IMR-90 (cell line): ENCODE results near the gene KRT71. TPM values are rescaled to one million over a fixed set of nuclear protein-coding genes. Genes with fewer than 3 reads are reported as not detected.

Experiments used
- ATAC-seq: fragments of 200-7000 bp; cut with Tn5 transposase; 2 replicates; pipeline ENCODE4 v1.9.1; 2020; ENCODE audit warnings: low read depth, mild to moderate bottlenecking, moderate library complexity
- BruUV-seq: library from RNA; stranded (reverse); fragments of 400-500 nt; replicated peaks from 2 replicates; lab custom pipeline; 2021; lab: Mats Ljungman, UMichigan
- CTCF ChIA-PET: fragments of 300-600 bp; formaldehyde crosslinking; extraction: SDS; loops from one replicate; lab custom pipeline; 2021; ENCODE audit warnings: antibody characterized with exemption; lab: Yijun Ruan, JAX
- POLR2A ChIA-PET: fragments of 300-600 bp; sonication (Branson Sonifier 250); formaldehyde crosslinking; loops from one replicate; lab custom pipeline; 2022; ENCODE audit warnings: antibody characterized with exemption; ENCODE audit not compliant: unreplicated experiment; lab: Charles Lee
- DNase-seq: peaks from one replicate; pipeline ENCODE4 v3.0.0; 2013
- H2AFZ ChIP-seq: replicated peaks from 2 replicates; pipeline ENCODE3; 2013; ENCODE audit warnings: low read length, mild to moderate bottlenecking; ENCODE audit not compliant: poor library complexity
- H2AK5ac ChIP-seq: 2 replicates; pipeline ENCODE4 v1.6.1; 2013; ENCODE audit warnings: low read depth, low read length, inconsistent platforms
- H2AK9ac ChIP-seq: replicated peaks from 2 replicates; pipeline ENCODE3; 2013; ENCODE audit warnings: mild to moderate bottlenecking, low read depth, low read length, moderate library complexity; ENCODE audit not compliant: poor library complexity
- H2BK120ac ChIP-seq: 2 replicates; pipeline ENCODE4 v1.6.1; 2013; ENCODE audit warnings: low read depth, low read length, inconsistent platforms
- H2BK15ac ChIP-seq: 3 replicates; pipeline ENCODE4 v1.6.1; 2013; ENCODE audit warnings: low read depth, low read length, inconsistent platforms
- H2BK20ac ChIP-seq: 2 replicates; pipeline ENCODE4 v1.6.1; 2013; ENCODE audit warnings: low read depth, mild to moderate bottlenecking, inconsistent platforms, low read length, moderate library complexity
- H2BK5ac ChIP-seq: 2 replicates; pipeline ENCODE4 v1.6.1; 2013; ENCODE audit warnings: mild to moderate bottlenecking, low read depth, low read length, inconsistent platforms; ENCODE audit not compliant: poor library complexity, severe bottlenecking
- H3K14ac ChIP-seq: replicated peaks from 2 replicates; pipeline ENCODE4 v1.6.1; 2013; ENCODE audit warnings: low read depth, low read length, inconsistent platforms
- H3K18ac ChIP-seq: 2 replicates; pipeline ENCODE4 v1.6.1; 2013; ENCODE audit warnings: low read depth, low read length, control low read depth
- H3K23ac ChIP-seq: 2 replicates; pipeline ENCODE4 v1.6.1; 2013; ENCODE audit warnings: low read depth, low read length, inconsistent platforms
- H3K27ac ChIP-seq: 2 replicates; pipeline ENCODE4 v1.5.1; 2013; ENCODE audit warnings: mild to moderate bottlenecking, control low read depth, low read length; ENCODE audit not compliant: insufficient read depth
- H3K27me3 ChIP-seq: 2 replicates; pipeline ENCODE4 v1.6.1; 2013; ENCODE audit warnings: low read length; ENCODE audit not compliant: control insufficient read depth, insufficient read depth
- H3K36me3 ChIP-seq: 2 replicates; pipeline ENCODE4 v1.6.1; 2013; ENCODE audit warnings: low read length, mixed read lengths; ENCODE audit not compliant: control insufficient read depth, insufficient read depth
- H3K4ac ChIP-seq: 2 replicates; pipeline ENCODE4 v1.6.1; 2013; ENCODE audit warnings: low read depth, low read length, inconsistent platforms
- H3K4me1 ChIP-seq: 2 replicates; pipeline ENCODE4 v1.6.1; 2013; ENCODE audit warnings: low read length, mixed read lengths; ENCODE audit not compliant: control insufficient read depth, insufficient read depth
- H3K4me2 ChIP-seq: 2 replicates; pipeline ENCODE4 v1.6.1; 2013; ENCODE audit warnings: low read depth, mild to moderate bottlenecking, control low read depth, low read length, moderate library complexity
- H3K4me3 ChIP-seq: 2 replicates; pipeline ENCODE4 v1.5.1; 2013; ENCODE audit warnings: low read depth, mild to moderate bottlenecking, control low read depth, low read length, moderate library complexity; ENCODE audit not compliant: insufficient read depth
- H3K56ac ChIP-seq: 2 replicates; pipeline ENCODE4 v1.6.1; 2013; ENCODE audit warnings: low read length, inconsistent platforms; ENCODE audit not compliant: insufficient read depth; ENCODE audit errors: extremely low read depth
- H3K79me1 ChIP-seq, 2 experiments: 2 replicates each; pipeline ENCODE4 v1.6.1; 2013; ENCODE audit warnings: low read length in 2 of 2, inconsistent platforms in 1 of 2, low read depth in 1 of 2
- H3K9ac ChIP-seq: 2 replicates; pipeline ENCODE4 v1.6.1; 2013; ENCODE audit warnings: low read depth, low read length, control low read depth
- H3K9me1 ChIP-seq: 2 replicates; pipeline ENCODE4 v1.6.1; 2013; ENCODE audit warnings: low read length, inconsistent platforms; ENCODE audit not compliant: insufficient read depth
- H3K9me3 ChIP-seq: 2 replicates; pipeline ENCODE4 v1.6.1; 2013; ENCODE audit warnings: low read length; ENCODE audit not compliant: control insufficient read depth, insufficient read depth
- H4K20me1 ChIP-seq: 2 replicates; pipeline ENCODE4 v1.6.1; 2013; ENCODE audit warnings: low read length, inconsistent platforms; ENCODE audit not compliant: insufficient read depth
- H4K5ac ChIP-seq: 2 replicates; pipeline ENCODE4 v1.6.1; 2013; ENCODE audit warnings: mild to moderate bottlenecking, low read depth, low read length, control low read depth
- H4K8ac ChIP-seq, 2 experiments: 2 replicates each; pipeline ENCODE4 v1.6.1; 2013; ENCODE audit warnings: low read depth in 2 of 2, low read length in 2 of 2, control low read depth in 1 of 2, inconsistent platforms in 1 of 2
- H4K91ac ChIP-seq: 2 replicates; pipeline ENCODE4 v1.6.1; 2013; ENCODE audit warnings: low read depth, low read length, inconsistent platforms; ENCODE audit not compliant: insufficient read depth
- BHLHE40 ChIP-seq: fragments of 150-350 bp; IDR thresholded peaks from 2 replicates; pipeline ENCODE4 v1.6.1; 2016; ENCODE audit warnings: mild to moderate bottlenecking, low read depth, low read length
- CEBPB ChIP-seq: IDR thresholded peaks from 2 replicates; pipeline ENCODE4 v1.6.1; 2012; ENCODE audit warnings: low read depth, low read length, improper control_type of control experiment
- CHD1 ChIP-seq: IDR thresholded peaks from 2 replicates; pipeline ENCODE4 v1.6.1; 2012; ENCODE audit warnings: low read depth, low read length, improper control_type of control experiment
- FOS ChIP-seq: fragments of 150-350 bp; IDR thresholded peaks from 2 replicates; pipeline ENCODE4 v1.6.1; 2016; ENCODE audit warnings: low read depth, low read length
- MAFK ChIP-seq: IDR thresholded peaks from 2 replicates; pipeline ENCODE4 v1.6.1; 2012; ENCODE audit warnings: low read depth, low read length, improper control_type of control experiment
- MAZ ChIP-seq: IDR thresholded peaks from 2 replicates; pipeline ENCODE4 v1.6.1; 2012; ENCODE audit warnings: low read depth, mild to moderate bottlenecking, low read length, improper control_type of control experiment, moderate library complexity, borderline replicate concordance
- MXI1 ChIP-seq: IDR thresholded peaks from 2 replicates; pipeline ENCODE4 v1.6.1; 2012; ENCODE audit warnings: low read depth, mild to moderate bottlenecking, low read length, moderate library complexity, borderline replicate concordance
- NFE2L2 ChIP-seq: fragments of 150-350 bp; IDR thresholded peaks from 2 replicates; pipeline ENCODE4 v1.6.1; 2016; ENCODE audit warnings: low read depth, mild to moderate bottlenecking, low read length
- POLR2A ChIP-seq: IDR thresholded peaks from 2 replicates; pipeline ENCODE4 v1.6.1; 2012; ENCODE audit warnings: mild to moderate bottlenecking, low read depth, low read length
- RAD21 ChIP-seq: IDR thresholded peaks from 2 replicates; pipeline ENCODE4 v1.6.1; 2012; ENCODE audit warnings: low read length, improper control_type of control experiment
- RCOR1 ChIP-seq: IDR thresholded peaks from 2 replicates; pipeline ENCODE4 v1.6.1; 2012; ENCODE audit warnings: mild to moderate bottlenecking, low read length, improper control_type of control experiment; ENCODE audit not compliant: insufficient replicate concordance
- RFX5 ChIP-seq: IDR thresholded peaks from 2 replicates; pipeline ENCODE4 v1.8.0; 2012; ENCODE audit warnings: low read depth, mild to moderate bottlenecking, low read length, moderate library complexity
- SMC3 ChIP-seq: fragments of 150-350 bp; IDR thresholded peaks from 2 replicates; pipeline ENCODE4 v1.6.1; 2016; ENCODE audit warnings: low read depth, mild to moderate bottlenecking, antibody characterized with exemption, low read length, moderate library complexity
- WGBS, 2 experiments: methylation state at CpG; one replicate each; pipeline versions ENCODE4 v1.1.5 to v1.1.7; 2013; ENCODE audit warnings: missing lambda C conversion rate in 2 of 2; ENCODE audit not compliant: insufficient read length in 1 of 2; ENCODE audit errors: extremely low coverage in 2 of 2; 5-methylcytosine and 5-hydroxymethylcytosine counted together
- dilution Hi-C: fragments of 300-500 bp; cut with HindIII; formaldehyde crosslinking; loops from one replicate; pipeline ENCODE4 v1.14.3; 2018; ENCODE audit warnings: low sequenced_read_pairs; ENCODE audit not compliant: unreplicated experiment
- in situ Hi-C: fragments of 300-500 bp; cut with MboI; formaldehyde crosslinking; loops from 3 replicates; pipeline ENCODE4 v1.14.3; 2019; ENCODE audit warnings: low sequenced_read_pairs, inconsistent platforms, mixed read lengths
- intact Hi-C: fragments of 100-400 bp; cut with micrococcal nuclease; formaldehyde crosslinking; loops from 2 replicates; pipeline ENCODE4 v1.10.0; 2022
- polyA plus RNA-seq, 3 experiments: library from polyadenylated mRNA; depleted of rRNA; stranded (reverse); fragments of >200 nt; gene quantifications; 2 replicates each; pipeline ENCODE4 v1.2.3, GENCODE V29; 2012; ENCODE audit warnings: low replicate concordance in 1 of 3
- total RNA-seq: library from RNA; depleted of rRNA; stranded (reverse); fragments of >200 nt; gene quantifications from 2 replicates; pipeline ENCODE4 v1.2.3, GENCODE V29; 2012
- TF ChIP-seq, protein P1 (sequence below): fragments of 150-350 bp; IDR thresholded peaks from 2 replicates; pipeline ENCODE4 v1.6.1; 2016; ENCODE audit warnings: low read depth, mild to moderate bottlenecking, low read length, moderate library complexity, borderline replicate concordance
- TF ChIP-seq, protein P2 (sequence below): conservative IDR thresholded peaks from 2 replicates; pipeline ENCODE4 v1.5.1; 2012; ENCODE audit warnings: mild to moderate bottlenecking, low read depth, low read length, improper control_type of control experiment
- TF ChIP-seq, protein P3 (sequence below): fragments of 150-350 bp; IDR thresholded peaks from 2 replicates; pipeline ENCODE4 v1.6.1; 2017; ENCODE audit warnings: mild to moderate bottlenecking, antibody characterized with exemption, low read length, low read depth

The KRT71 gene
- total and polyA plus RNA-seq, 2 of the 4 experiments (the other 2 are of a cell fraction), result not detected

DNA sequence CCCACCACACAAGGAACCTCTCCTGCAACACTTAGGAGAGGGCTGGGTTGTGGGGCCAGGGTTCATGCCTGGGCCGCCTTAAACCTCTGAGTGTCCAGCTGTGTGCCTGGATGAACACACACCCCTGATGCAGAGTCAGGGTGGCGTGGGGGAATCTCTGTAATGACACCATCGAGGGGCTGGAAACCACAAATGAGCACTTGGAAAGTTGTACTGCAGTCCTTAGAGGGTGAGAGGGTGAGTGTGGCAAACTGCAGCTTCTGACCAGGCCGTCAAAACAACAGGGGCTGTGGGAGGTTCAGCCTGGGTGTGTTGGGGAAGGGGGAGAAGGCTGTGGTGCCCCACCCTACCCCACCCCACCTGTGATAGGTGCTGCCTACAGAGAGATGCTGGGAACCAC lies 20.3 kb downstream of the KRT71 start:
- H3K4me2 ChIP-seq, result no peak overlapping the region
- no peak overlapping the region for H3K27ac ChIP-seq
- H3K36me3 ChIP-seq, result no peaks in the 10 kb centered on the region
- H3K9me1 ChIP-seq, result no peaks in the 10 kb centered on the region
- no peak for ATAC-seq
- in situ Hi-C loops (no loop called here), dilution Hi-C loops (no loop called here), intact Hi-C loops (no loop called here)
- no peak overlapping the region for H4K8ac ChIP-seq
- H3K56ac ChIP-seq, result no peak overlapping the region
- H3K79me1 ChIP-seq, result no peaks in the 10 kb centered on the region
- no peak overlapping the region for H3K18ac ChIP-seq
- CTCF ChIA-PET, result interaction anchor here (0.7 kb wide), 1 partner anchor 30 kb away, joined by 4 read pairs; no protein-coding TSS in a partner anchor
- no peak overlapping the region for H3K4me3 ChIP-seq
- no peak overlapping the region for H3K4ac ChIP-seq
- no peak for DNase-seq
- TF ChIP-seq MXI1 (no peak), CEBPB (no peak), CHD1 (no peak), BHLHE40 (no peak), NFE2L2 (no peak), RFX5 (no peak), MAFK (no peak), SMC3 (no peak), POLR2A (no peak), MAZ (no peak), RCOR1 (no peak), FOS (no peak), RAD21 (no peak)
- TF ChIP-seq, protein P1, sequence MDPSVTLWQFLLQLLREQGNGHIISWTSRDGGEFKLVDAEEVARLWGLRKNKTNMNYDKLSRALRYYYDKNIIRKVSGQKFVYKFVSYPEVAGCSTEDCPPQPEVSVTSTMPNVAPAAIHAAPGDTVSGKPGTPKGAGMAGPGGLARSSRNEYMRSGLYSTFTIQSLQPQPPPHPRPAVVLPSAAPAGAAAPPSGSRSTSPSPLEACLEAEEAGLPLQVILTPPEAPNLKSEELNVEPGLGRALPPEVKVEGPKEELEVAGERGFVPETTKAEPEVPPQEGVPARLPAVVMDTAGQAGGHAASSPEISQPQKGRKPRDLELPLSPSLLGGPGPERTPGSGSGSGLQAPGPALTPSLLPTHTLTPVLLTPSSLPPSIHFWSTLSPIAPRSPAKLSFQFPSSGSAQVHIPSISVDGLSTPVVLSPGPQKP, result no peak
- TF ChIP-seq, protein P2, sequence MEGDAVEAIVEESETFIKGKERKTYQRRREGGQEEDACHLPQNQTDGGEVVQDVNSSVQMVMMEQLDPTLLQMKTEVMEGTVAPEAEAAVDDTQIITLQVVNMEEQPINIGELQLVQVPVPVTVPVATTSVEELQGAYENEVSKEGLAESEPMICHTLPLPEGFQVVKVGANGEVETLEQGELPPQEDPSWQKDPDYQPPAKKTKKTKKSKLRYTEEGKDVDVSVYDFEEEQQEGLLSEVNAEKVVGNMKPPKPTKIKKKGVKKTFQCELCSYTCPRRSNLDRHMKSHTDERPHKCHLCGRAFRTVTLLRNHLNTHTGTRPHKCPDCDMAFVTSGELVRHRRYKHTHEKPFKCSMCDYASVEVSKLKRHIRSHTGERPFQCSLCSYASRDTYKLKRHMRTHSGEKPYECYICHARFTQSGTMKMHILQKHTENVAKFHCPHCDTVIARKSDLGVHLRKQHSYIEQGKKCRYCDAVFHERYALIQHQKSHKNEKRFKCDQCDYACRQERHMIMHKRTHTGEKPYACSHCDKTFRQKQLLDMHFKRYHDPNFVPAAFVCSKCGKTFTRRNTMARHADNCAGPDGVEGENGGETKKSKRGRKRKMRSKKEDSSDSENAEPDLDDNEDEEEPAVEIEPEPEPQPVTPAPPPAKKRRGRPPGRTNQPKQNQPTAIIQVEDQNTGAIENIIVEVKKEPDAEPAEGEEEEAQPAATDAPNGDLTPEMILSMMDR, result no peak
- TF ChIP-seq, protein P3, sequence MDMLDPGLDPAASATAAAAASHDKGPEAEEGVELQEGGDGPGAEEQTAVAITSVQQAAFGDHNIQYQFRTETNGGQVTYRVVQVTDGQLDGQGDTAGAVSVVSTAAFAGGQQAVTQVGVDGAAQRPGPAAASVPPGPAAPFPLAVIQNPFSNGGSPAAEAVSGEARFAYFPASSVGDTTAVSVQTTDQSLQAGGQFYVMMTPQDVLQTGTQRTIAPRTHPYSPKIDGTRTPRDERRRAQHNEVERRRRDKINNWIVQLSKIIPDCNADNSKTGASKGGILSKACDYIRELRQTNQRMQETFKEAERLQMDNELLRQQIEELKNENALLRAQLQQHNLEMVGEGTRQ, result no peak
- H3K23ac ChIP-seq, result no peak overlapping the region
- POLR2A ChIA-PET, result no interaction called here
- no peak overlapping the region for H2BK120ac ChIP-seq
- no peaks in the 10 kb centered on the region for H4K20me1 ChIP-seq
- no peak overlapping the region for H4K91ac ChIP-seq
- no peak overlapping the region for H2AK5ac ChIP-seq
- H2BK5ac ChIP-seq, result no peak overlapping the region
- H2AFZ ChIP-seq, result no peak overlapping the region
- no peak overlapping the region for H2BK15ac ChIP-seq
- BruUV-seq, result no TSS peak
- no peaks in the 10 kb centered on the region for H3K4me1 ChIP-seq
- H4K5ac ChIP-seq, result no peak overlapping the region
- H3K9ac ChIP-seq, result no peak overlapping the region
- WGBS, 2 experiments, result 7% methylated on average over 2 of the region's 4 CpGs; no CpG with 5 or more reads in 1 of the 2 experiments
- H2AK9ac ChIP-seq, result no peak overlapping the region
- peaks cover 14% of the 10 kb centered on the region for H3K27me3 ChIP-seq
- H2BK20ac ChIP-seq, result no peak overlapping the region
- no peak overlapping the region for H3K14ac ChIP-seq
- no peaks in the 10 kb centered on the region for H3K9me3 ChIP-seq
